Measurements from ENCODE around the gene GLG1. TPM values are rescaled to one million over a fixed set of nuclear protein-coding genes. Genes with fewer than 3 reads are reported as not detected.

Gene GLG1
- total and polyA plus RNA-seq, 2 experiments from 2014 or later: 140 to 167 TPM

Other genes starting within 250 kb of the GLG1 start
- 2.0 and 3.2 TPM in 2 replicates for gene NPIPB15, start 230.8 kb downstream of the GLG1 start, total RNA-seq
- gene NPIPB15, start 230.8 kb downstream of the GLG1 start, polyA plus RNA-seq: 2.0 and 5.1 TPM in 2 replicates
- gene CLEC18B, start 185.6 kb downstream of the GLG1 start, total RNA-seq: 1.7 and 3.0 TPM in 2 replicates
- 1.2 TPM in 1 of 2 replicates, not detected in the other for gene CLEC18B, start 185.6 kb downstream of the GLG1 start, polyA plus RNA-seq
- gene RFWD3, start 59.8 kb upstream of the GLG1 start, total RNA-seq: 10.9 and 11.1 TPM in 2 replicates
- gene RFWD3, start 59.8 kb upstream of the GLG1 start, polyA plus RNA-seq: 8.2 and 12.4 TPM in 2 replicates
- 0.18 and 0.32 TPM in 2 replicates for gene MLKL, start 93.7 kb upstream of the GLG1 start, total RNA-seq
- not detected in 2 replicates for gene MLKL, start 93.7 kb upstream of the GLG1 start, polyA plus RNA-seq
- 0.15 and 0.18 TPM in 2 replicates for gene FA2H, start 167.7 kb upstream of the GLG1 start, total RNA-seq
- gene FA2H, start 167.7 kb upstream of the GLG1 start, polyA plus RNA-seq: 0.59 and 0.82 TPM in 2 replicates